LHCN-M2 (cell line): ENCODE measurements around the gene THAP6. TPM values are rescaled to one million over a fixed set of nuclear protein-coding genes. Genes with fewer than 3 reads are reported as not detected.
"Not testable (repeated sequence)": the region's sequence is repeated elsewhere in the genome, so short reads cannot be mapped to it uniquely, and the experiment has no call there.

ENCODE experiments used
- DNase-seq: peaks from one replicate; pipeline ENCODE4 v3.0.0-alpha.2; 2012; ENCODE audit warnings: low read depth
- total RNA-seq: library from RNA; depleted of rRNA; stranded (reverse); fragments of >200 nt; gene quantifications from 2 replicates; pipeline ENCODE4 v1.2.3, GENCODE V29; 2014

THAP6 gene
- total RNA-seq, 1 experiment from 2014 or later, result 16.5 TPM

GRCh38 chr4:75525910-75526309 lies 11.6 kb downstream of the THAP6 start:
- DNase-seq, result no peak

- no peak for DNase-seq
Observed at GRCh38 chr4:75527482-75527881, 13.2 kb downstream of the THAP6 start.

- DNase-seq, result no peak
Observed at GRCh38 chr4:75530556-75531322, 16.5 kb downstream of the THAP6 start.

GRCh38 chr4:75531536-75532143 lies 17.4 kb downstream of the THAP6 start:
- DNase-seq, result not testable (repeated sequence)

- DNase-seq, result not testable (repeated sequence)
Observed at GRCh38 chr4:75533339-75533887, 19.1 kb downstream of the THAP6 start.

GRCh38 chr4:75533926-75534325 lies 19.7 kb downstream of the THAP6 start:
- not testable (repeated sequence) for DNase-seq

GRCh38 chr4:75537308-75537707 lies 23.0 kb downstream of the THAP6 start:
- DNase-seq, result not testable (repeated sequence)

GRCh38 chr4:75542824-75543223 lies 28.6 kb downstream of the THAP6 start:
- peak; percentile 85 for DNase-seq

- DNase-seq, result not testable (repeated sequence)
Observed at GRCh38 chr4:75544220-75544619, 29.9 kb downstream of the THAP6 start.

- DNase-seq, result no peak
Observed at GRCh38 chr4:75544870-75545269, 30.6 kb downstream of the THAP6 start.

GRCh38 chr4:75545526-75545925 lies 31.3 kb downstream of the THAP6 start:
- DNase-seq, result peak; percentile 27

GRCh38 chr4:75547647-75548387 lies 33.5 kb downstream of the THAP6 start:
- DNase-seq, result peak; percentile 9

- peak; percentile 50 for DNase-seq
Observed at GRCh38 chr4:75549019-75549418, 34.7 kb downstream of the THAP6 start.

- no peak for DNase-seq
Observed at GRCh38 chr4:75552452-75552851, 38.2 kb downstream of the THAP6 start.

GRCh38 chr4:75555294-75556164 lies 41.3 kb downstream of the THAP6 start, which contains the start of gene ODAPH:
ODAPH (plus strand) TSS chr4:75556066; CDS start chr4:75556083, 17 bp downstream.
- peak; percentile 53 for DNase-seq

GRCh38 chr4:75557696-75558095 lies 43.4 kb downstream of the THAP6 start:
- DNase-seq, result no peak

- DNase-seq, result no peak
Observed at GRCh38 chr4:75561789-75562188, 47.5 kb downstream of the THAP6 start.

- DNase-seq, result no peak
Observed at GRCh38 chr4:75564023-75564422, 49.8 kb downstream of the THAP6 start.

- DNase-seq, result no peak
Observed at GRCh38 chr4:75565481-75565880, 51.2 kb downstream of the THAP6 start.

- DNase-seq, result no peak
Observed at GRCh38 chr4:75566911-75567310, 52.6 kb downstream of the THAP6 start.

- DNase-seq, result no peak
Observed at GRCh38 chr4:75567725-75568124, 53.5 kb downstream of the THAP6 start.
